ENCODE results near the gene CCR5AS.

GRCh38 chr3:46356909-46357308 lies 50.0 kb downstream of the CCR5AS start:
- TF ChIP-seq CTCF (IDR thresholded peaks at IDR 0.05): no peak
- no peak for TF ChIP-seq POLR2A (IDR thresholded peaks at IDR 0.05)
